ENCODE data around the gene CELF1. TPM values are rescaled to one million over a fixed set of nuclear protein-coding genes. Genes with fewer than 3 reads are reported as not detected.

Gene CELF1
- total and polyA plus RNA-seq, 9 of the 15 experiments (the other 6 are each of a cell fraction or from before 2014, with no cell fraction given) = 11.3 to 142 (median 77.4) TPM

- Histone ChIP-seq H3K9me1 (ENCODE audit: control insufficient read depth, insufficient read depth, low read length) (no peaks in the 10 kb centered on the region), H3K79me2 (ENCODE audit: control insufficient read depth, insufficient read depth, low read length) (no peaks in the 10 kb centered on the region), H3K4me2 (ENCODE audit: insufficient read depth, low read length) (no peak overlapping the region), H4K20me1 (replicated peaks; ENCODE audit: control insufficient read depth, insufficient read depth, low read length) (no peaks in the 10 kb centered on the region), H3K27me3 (ENCODE audit: control insufficient read depth in 2 of 2, insufficient read depth in 2 of 2, low read length in 2 of 2) (no peaks in the 10 kb centered on the region), H3K9me3 (replicated peaks; ENCODE audit: control insufficient read depth, insufficient read depth, low read depth, low read length) (no peaks in the 10 kb centered on the region), H3K4me3 (no peak overlapping the region), H3K4me1 (replicated peaks in 1 of 2; ENCODE audit: control insufficient read depth in 2 of 2, insufficient read depth in 2 of 2, low read length in 2 of 2) (peaks cover 0 to 9% of the 10 kb centered on the region in 2 experiments; a peak in 1 of 5 replicates), H2AFZ (ENCODE audit: low read depth, low read length) (no peak overlapping the region), H3K36me3 (ENCODE audit: control insufficient read depth, insufficient read depth, low read length) (no peaks in the 10 kb centered on the region), H3K9ac (ENCODE audit: insufficient read depth in 1 of 2, low read depth in 2 of 2, low read length in 2 of 2) (no peak overlapping the region), H3K27ac (ENCODE audit: extremely low read depth, low read depth, low read length) (no peak overlapping the region)
- in situ Hi-C loops (cut with MboI) (no loop called here), intact Hi-C loops (cut with micrococcal nuclease) (no loop called here)
- ChIA-PET CTCF (ENCODE audit: low intra/inter-chr PET ratio) (no interaction called here), POLR2A (interaction anchor here (1.1 kb wide), 1 partner anchor 11 kb away, joined by 3 read pairs; the partner anchor contains the start of gene PSMC3)
- FAIRE-seq = no peak
- BruUV-seq (replicated peaks) = no TSS peak
- ATAC-seq = no peak
- TF ChIP-seq L3MBTL2 (IDR thresholded peaks at IDR 0.05) (no peak), KLF10 (CRISPR knock-in tag; IDR thresholded peaks at IDR 0.05) (no peak), PML (IDR thresholded peaks at IDR 0.05; ENCODE audit: low read length) (no peak), ZNF561 (CRISPR knock-in tag; conservative IDR thresholded peaks at IDR 0.05) (no peak), ZNF311 (CRISPR knock-in tag; IDR thresholded peaks at IDR 0.05) (no peak), PTBP1 (IDR thresholded peaks at IDR 0.05; ENCODE audit: low read depth, low read length) (no peak), IRF1 (CRISPR knock-in tag; IDR thresholded peaks at IDR 0.05; ENCODE audit: borderline replicate concordance) (no peak), AFF4 (CRISPR knock-in tag; IDR thresholded peaks at IDR 0.05) (no peak), PHF8 (IDR thresholded peaks at IDR 0.05; ENCODE audit: borderline replicate concordance, low read length) (no peak), ZBTB34 (CRISPR knock-in tag; IDR thresholded peaks at IDR 0.05) (no peak), ZNF263 (CRISPR knock-in tag; IDR thresholded peaks at IDR 0.05; ENCODE audit: borderline replicate concordance) (no peak), CBX3 (IDR thresholded peaks at IDR 0.05; ENCODE audit: borderline replicate concordance in 1 of 2, low read length in 2 of 2) (no peak), TAF7 (tag; IDR thresholded peaks at IDR 0.05) (no peak), ZNF644 (tag; IDR thresholded peaks at IDR 0.05; ENCODE audit: low read depth) (no peak)
- DNase-seq (ENCODE audit: extremely low read depth in 1 of 4, low spot score in 3 of 4) = no peak
- 42% methylated on average over 10 of the region's 11 CpGs for WGBS (ENCODE audit: insufficient coverage, low coverage, missing lambda C conversion rate)
Observed at GRCh38 chr11:47437218-47437745, 115.7 kb downstream of the CELF1 start.
